Right kidney (tissue), 1 donor: ENCODE results near the gene AGFG2.

ENCODE experiments used
- DNase-seq: peaks from one replicate; pipeline ENCODE4 v3.0.0-alpha.2; 2016

The AGFG2 gene

GRCh38 chr7:100612730-100613390 lies 73.9 kb downstream of the AGFG2 start:
- peak; percentile 86 for DNase-seq

DNA sequence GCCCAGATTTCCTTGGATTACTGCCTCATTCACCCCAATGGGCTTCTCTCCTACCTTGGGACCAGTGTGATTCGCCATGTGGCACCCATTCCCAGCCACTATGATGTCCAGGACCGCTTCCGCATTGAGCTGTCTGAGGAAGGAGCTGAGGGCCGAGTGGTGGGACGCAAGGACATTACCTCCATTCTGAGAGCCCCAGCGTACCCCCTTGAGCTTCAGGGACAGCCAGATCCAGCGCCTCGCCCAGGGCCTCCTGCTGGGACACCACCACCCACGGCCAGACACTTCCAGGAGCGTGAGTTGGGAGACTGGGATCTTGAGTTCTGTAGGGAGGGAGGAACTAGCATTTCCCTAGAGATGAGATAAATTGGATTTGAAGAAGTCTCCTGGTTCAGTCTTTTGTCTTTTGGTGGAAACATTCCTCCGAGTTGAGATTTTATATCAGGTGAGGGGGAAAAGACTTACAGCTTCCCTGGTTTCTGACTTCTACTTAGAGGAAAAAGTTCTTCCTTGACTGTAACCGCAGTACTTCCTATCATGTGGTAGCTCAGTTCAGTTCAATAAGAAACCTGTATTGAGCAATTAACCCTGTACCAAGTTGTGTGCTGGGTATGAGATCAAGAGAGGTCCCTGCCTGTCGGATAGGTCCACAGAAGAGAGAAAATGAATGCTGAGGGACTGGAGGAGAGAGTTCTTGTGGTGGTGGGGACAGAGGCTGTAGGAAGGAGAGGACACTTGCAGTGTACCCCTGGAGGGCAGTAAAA lies 74.6 kb downstream of the AGFG2 start:
- DNase-seq = no peak

DNA sequence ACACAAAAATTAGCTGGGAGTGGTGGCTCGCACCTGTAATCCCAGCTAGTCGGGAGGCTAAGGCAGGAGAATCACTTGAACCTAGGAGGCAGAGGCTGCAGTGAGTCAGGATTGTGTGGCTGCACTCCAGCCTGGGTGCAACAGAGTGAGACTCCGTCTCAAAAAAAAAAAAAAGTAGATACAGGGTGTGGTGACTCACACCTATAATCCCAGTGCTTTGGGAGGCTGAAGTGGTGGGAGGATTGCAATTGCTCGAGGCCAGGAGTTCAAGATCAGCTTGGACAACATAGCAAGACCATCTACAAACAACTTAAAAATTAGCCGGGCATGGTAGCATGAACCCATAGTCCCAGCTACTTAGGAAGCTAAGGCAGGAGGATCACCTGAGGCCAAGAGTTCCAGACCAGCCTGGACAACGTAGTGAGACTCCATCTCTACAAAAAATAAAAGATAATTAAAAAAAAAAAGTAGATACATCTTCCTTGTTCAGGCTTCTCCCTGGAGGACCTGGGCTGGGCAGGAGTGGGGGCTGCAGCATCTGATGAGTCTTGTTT lies 75.4 kb downstream of the AGFG2 start:
- no peak for DNase-seq
